GM23338 (cell line): ENCODE data around the gene NLRP1. TPM values are rescaled to one million over a fixed set of nuclear protein-coding genes. Genes with fewer than 3 reads are reported as not detected.

ENCODE experiments used
- ATAC-seq: fragments of 200-7000 bp; cut with Tn5 transposase; 3 replicates; pipeline ENCODE4 v1.9.1; 2020
- DNase-seq: peaks from one replicate; pipeline ENCODE4 v3.0.0-alpha.2; 2015; ENCODE audit warnings: low spot score
- H2AFZ ChIP-seq: fragments of 200-600 bp; sonication (generic); 2 replicates; pipeline ENCODE4 v1.8.0; 2016; ENCODE audit warnings: antibody characterized with exemption, mild to moderate bottlenecking, moderate library complexity
- H3F3A ChIP-seq: fragments of 200-600 bp; sonication (generic); replicated peaks from 2 replicates; pipeline ENCODE4 v1.8.0; 2017; ENCODE audit warnings: antibody characterized with exemption, mixed run types, low read depth
- H3K27ac ChIP-seq: fragments of 200-600 bp; sonication (generic); 2 replicates; pipeline ENCODE4 v1.6.1; 2016; ENCODE audit warnings: low read depth
- H3K27me3 ChIP-seq: fragments of 200-600 bp; sonication (generic); 2 replicates; pipeline ENCODE4 v1.8.0; 2016; ENCODE audit warnings: mild to moderate bottlenecking, mixed run types, moderate library complexity; ENCODE audit not compliant: insufficient read depth
- H3K36me3 ChIP-seq: fragments of 200-600 bp; sonication (generic); 2 replicates; pipeline ENCODE4 v1.8.0; 2016; ENCODE audit warnings: mild to moderate bottlenecking; ENCODE audit not compliant: insufficient read depth
- H3K4me1 ChIP-seq: fragments of 200-600 bp; sonication (generic); 2 replicates; pipeline ENCODE4 v1.8.0; 2016; ENCODE audit warnings: mild to moderate bottlenecking, moderate library complexity; ENCODE audit not compliant: insufficient read depth
- H3K4me2 ChIP-seq: fragments of 200-600 bp; sonication (generic); 2 replicates; pipeline ENCODE4 v1.7.1; 2017; ENCODE audit warnings: mixed run types
- H3K4me3 ChIP-seq: fragments of 200-600 bp; sonication (generic); 2 replicates; pipeline ENCODE4 v1.6.1; 2016; ENCODE audit warnings: mixed run types
- H3K79me2 ChIP-seq: fragments of 200-600 bp; sonication (generic); replicated peaks from 2 replicates; pipeline ENCODE4 v1.8.0; 2017; ENCODE audit warnings: mild to moderate bottlenecking; ENCODE audit not compliant: insufficient read depth
- H3K9me2 ChIP-seq: fragments of 200-600 bp; sonication (generic); 2 replicates; pipeline ENCODE4 v1.8.0; 2017; ENCODE audit not compliant: insufficient read depth
- H4K20me1 ChIP-seq: fragments of 200-600 bp; sonication (generic); replicated peaks from 2 replicates; pipeline ENCODE4 v1.8.0; 2017; ENCODE audit warnings: mild to moderate bottlenecking; ENCODE audit not compliant: insufficient read depth
- H3K27ac Mint-ChIP-seq: 2 replicates; pipeline ENCODE4 v1.8.0; 2020; ENCODE audit warnings: inconsistent platforms, mild to moderate bottlenecking, moderate library complexity, mixed read lengths
- H3K27me3 Mint-ChIP-seq: 3 replicates; pipeline ENCODE4 v1.8.0; 2022; ENCODE audit warnings: low read depth, mild to moderate bottlenecking, moderate library complexity, mixed read lengths, inconsistent platforms; ENCODE audit not compliant: insufficient read depth, poor library complexity
- H3K36me3 Mint-ChIP-seq: 3 replicates; pipeline ENCODE4 v1.8.0; 2021; ENCODE audit warnings: low read depth, mild to moderate bottlenecking, inconsistent platforms, moderate library complexity, mixed read lengths
- H3K4me1 Mint-ChIP-seq: 3 replicates; pipeline ENCODE4 v1.8.0; 2020; ENCODE audit warnings: mild to moderate bottlenecking, inconsistent platforms, mixed read lengths
- H3K4me3 Mint-ChIP-seq: 3 replicates; pipeline ENCODE4 v1.8.0; 2021; ENCODE audit warnings: moderate library complexity, mild to moderate bottlenecking, inconsistent platforms, mixed read lengths
- H3K9me3 Mint-ChIP-seq: 3 replicates; pipeline ENCODE4 v1.8.0; 2020; ENCODE audit warnings: moderate library complexity, mild to moderate bottlenecking, inconsistent platforms, mixed read lengths
- CREB1 ChIP-seq: fragments of 250-450 bp; sonication (Bioruptor Pico); IDR thresholded peaks from 2 replicates; pipeline ENCODE4 v1.5.0; 2020; ENCODE audit warnings: low read depth, mild to moderate bottlenecking, moderate library complexity
- EZH2 ChIP-seq: fragments of 200-600 bp; sonication (generic); IDR thresholded peaks from one replicate; pipeline ENCODE4 v1.8.0; 2017; ENCODE audit warnings: antibody characterized with exemption, mild to moderate bottlenecking, low read depth; ENCODE audit not compliant: unreplicated experiment
- EZH2phosphoT487 ChIP-seq: fragments of 200-600 bp; sonication (generic); IDR thresholded peaks from one replicate; pipeline ENCODE4 v1.8.1; 2018; ENCODE audit warnings: antibody characterized with exemption; ENCODE audit not compliant: unreplicated experiment
- JUNB ChIP-seq: IDR thresholded peaks from one replicate; pipeline ENCODE4 v1.6.1; 2016; ENCODE audit warnings: antibody characterized with exemption; ENCODE audit not compliant: unreplicated experiment
- NANOG ChIP-seq: IDR thresholded peaks from 2 replicates; pipeline ENCODE4 v1.6.1; 2016; ENCODE audit warnings: antibody characterized with exemption, borderline replicate concordance
- POLR2AphosphoS5 ChIP-seq: IDR thresholded peaks from 2 replicates; pipeline ENCODE4 v1.6.1; 2016; ENCODE audit warnings: antibody characterized with exemption, low read depth
- STAT1 ChIP-seq: IDR thresholded peaks from one replicate; pipeline ENCODE4 v1.6.1; 2016; ENCODE audit warnings: antibody characterized with exemption; ENCODE audit not compliant: unreplicated experiment
- ZNF114 ChIP-seq: fragments of 250-450 bp; sonication (Bioruptor Pico); IDR thresholded peaks from 2 replicates; pipeline ENCODE4 v1.5.0; 2020; ENCODE audit warnings: mild to moderate bottlenecking, moderate library complexity
- ZNF331 ChIP-seq: fragments of 250-450 bp; sonication (Bioruptor Pico); IDR thresholded peaks from 2 replicates; pipeline ENCODE4 v1.5.0; 2020; ENCODE audit warnings: low read depth, mild to moderate bottlenecking, moderate library complexity
- polyA plus RNA-seq: library from polyadenylated mRNA; unstranded; fragments of >200 nt; fragmentation: Nextera tagmentation; extraction: Ambion mirVana; gene quantifications from 2 replicates; pipeline ENCODE4 v1.2.1, GENCODE V29; 2016
- total RNA-seq: library from RNA; depleted of rRNA; stranded (reverse); fragments of >200 nt; shearing (Covaris generic); gene quantifications from 2 replicates; pipeline ENCODE4 v1.2.3, GENCODE V29; 2014
- TF ChIP-seq, protein P1 (sequence below): IDR thresholded peaks from 2 replicates; pipeline ENCODE4 v1.6.1; 2016; ENCODE audit warnings: antibody characterized with exemption
- TF ChIP-seq, protein P2 (sequence below), 2 experiments: fragments of 200-600 bp in 1 of 2; sonication (generic) in 1 of 2; conservative IDR thresholded peaks; 2 replicates each; pipeline versions ENCODE4 v1.5.1 to v1.6.1; 2016 to 2017; ENCODE audit warnings: antibody characterized with exemption in 2 of 2, low read depth in 2 of 2, mild to moderate bottlenecking in 2 of 2, moderate library complexity in 1 of 2

The NLRP1 gene
- total and polyA plus RNA-seq, 2 experiments from 2014 or later: 7.6 to 16.2 TPM

DNA sequence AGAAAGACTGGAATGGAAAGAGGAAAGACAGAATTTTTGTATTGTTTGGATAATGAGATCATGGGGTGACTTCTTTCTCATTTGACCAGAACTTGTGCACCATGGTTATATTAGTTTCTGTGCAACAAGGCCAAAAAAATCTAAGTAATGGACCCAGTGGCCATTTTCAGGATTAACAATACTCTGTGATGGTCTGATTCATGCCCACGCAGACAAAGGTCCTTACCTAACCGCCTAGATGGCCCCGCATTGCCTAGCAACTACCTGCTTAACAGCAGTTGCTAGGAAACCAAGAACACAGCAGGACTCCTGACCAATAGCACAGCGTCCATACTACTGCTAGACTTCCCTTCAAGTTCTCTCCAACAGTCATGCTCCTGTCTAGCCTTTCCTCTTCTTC, 75.5 kb downstream of the NLRP1 start (continued):
- TF ChIP-seq EZH2 (no peak), EZH2phosphoT487 (no peak), STAT1 (no peak), CREB1 (CRISPR knock-in tag) (no peak), POLR2AphosphoS5 (no peak), ZNF331 (CRISPR knock-in tag) (no peak), ZNF114 (CRISPR knock-in tag) (no peak)
- TF ChIP-seq, protein P1, sequence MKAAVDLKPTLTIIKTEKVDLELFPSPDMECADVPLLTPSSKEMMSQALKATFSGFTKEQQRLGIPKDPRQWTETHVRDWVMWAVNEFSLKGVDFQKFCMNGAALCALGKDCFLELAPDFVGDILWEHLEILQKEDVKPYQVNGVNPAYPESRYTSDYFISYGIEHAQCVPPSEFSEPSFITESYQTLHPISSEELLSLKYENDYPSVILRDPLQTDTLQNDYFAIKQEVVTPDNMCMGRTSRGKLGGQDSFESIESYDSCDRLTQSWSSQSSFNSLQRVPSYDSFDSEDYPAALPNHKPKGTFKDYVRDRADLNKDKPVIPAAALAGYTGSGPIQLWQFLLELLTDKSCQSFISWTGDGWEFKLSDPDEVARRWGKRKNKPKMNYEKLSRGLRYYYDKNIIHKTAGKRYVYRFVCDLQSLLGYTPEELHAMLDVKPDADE: no peak
- TF ChIP-seq, protein P2, sequence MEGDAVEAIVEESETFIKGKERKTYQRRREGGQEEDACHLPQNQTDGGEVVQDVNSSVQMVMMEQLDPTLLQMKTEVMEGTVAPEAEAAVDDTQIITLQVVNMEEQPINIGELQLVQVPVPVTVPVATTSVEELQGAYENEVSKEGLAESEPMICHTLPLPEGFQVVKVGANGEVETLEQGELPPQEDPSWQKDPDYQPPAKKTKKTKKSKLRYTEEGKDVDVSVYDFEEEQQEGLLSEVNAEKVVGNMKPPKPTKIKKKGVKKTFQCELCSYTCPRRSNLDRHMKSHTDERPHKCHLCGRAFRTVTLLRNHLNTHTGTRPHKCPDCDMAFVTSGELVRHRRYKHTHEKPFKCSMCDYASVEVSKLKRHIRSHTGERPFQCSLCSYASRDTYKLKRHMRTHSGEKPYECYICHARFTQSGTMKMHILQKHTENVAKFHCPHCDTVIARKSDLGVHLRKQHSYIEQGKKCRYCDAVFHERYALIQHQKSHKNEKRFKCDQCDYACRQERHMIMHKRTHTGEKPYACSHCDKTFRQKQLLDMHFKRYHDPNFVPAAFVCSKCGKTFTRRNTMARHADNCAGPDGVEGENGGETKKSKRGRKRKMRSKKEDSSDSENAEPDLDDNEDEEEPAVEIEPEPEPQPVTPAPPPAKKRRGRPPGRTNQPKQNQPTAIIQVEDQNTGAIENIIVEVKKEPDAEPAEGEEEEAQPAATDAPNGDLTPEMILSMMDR (conservative IDR thresholded peaks at IDR 0.05; ENCODE audit: low read depth in 2 of 2): no peak

DNA sequence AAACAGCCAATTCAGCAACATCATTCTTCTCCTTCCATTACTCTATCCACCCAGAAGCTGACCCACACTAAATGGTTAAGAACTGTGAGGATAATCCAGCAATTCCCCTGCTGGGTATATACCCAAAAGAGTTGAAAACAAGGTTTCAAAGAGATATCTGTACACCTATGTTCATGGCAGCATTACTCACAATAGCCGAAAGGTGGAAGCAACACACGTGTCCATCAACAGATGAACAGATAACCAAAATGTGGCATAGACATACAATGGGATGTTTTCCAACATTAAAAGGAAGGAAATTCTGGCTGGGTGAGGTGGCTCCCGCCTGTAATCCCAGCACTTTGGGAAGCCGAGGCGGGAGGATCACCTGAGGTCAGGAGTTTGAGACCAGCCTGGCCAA, 78.0 kb downstream of the NLRP1 start:
- DNase-seq: no peak
- H3K27ac Mint-ChIP-seq: no peak overlapping the region

More for the DNA sequence above, 78.0 kb downstream of the NLRP1 start:
- H3K4me1 Mint-ChIP-seq: peaks cover 6% of the 10 kb centered on the region
- H3K4me3 ChIP-seq: no peak overlapping the region
- H3K27ac ChIP-seq: no peak overlapping the region
- no peaks in the 10 kb centered on the region for H3K36me3 ChIP-seq
- no peak overlapping the region for H3K4me2 ChIP-seq
- peaks cover 7% of the 10 kb centered on the region; the same call in 1 of the 2 replicates for H3K27me3 ChIP-seq
- no peaks in the 10 kb centered on the region for H3K9me3 Mint-ChIP-seq
- no peak for TF ChIP-seq JUNB
- TF ChIP-seq, protein P2 (conservative IDR thresholded peaks at IDR 0.05; ENCODE audit: low read depth in 2 of 2): no peak
- TF ChIP-seq NANOG: no peak
- no peaks in the 10 kb centered on the region for H3K9me2 ChIP-seq
- H3K4me3 Mint-ChIP-seq: no peak overlapping the region
- no peaks in the 10 kb centered on the region for H3F3A ChIP-seq
- ATAC-seq: no peak
- H3K36me3 Mint-ChIP-seq: no peaks in the 10 kb centered on the region; the same call in 2 of the 3 replicates
- peaks cover 3% of the 10 kb centered on the region for H3K4me1 ChIP-seq
- H2AFZ ChIP-seq: no peak overlapping the region
- H4K20me1 ChIP-seq: no peaks in the 10 kb centered on the region
- no peaks in the 10 kb centered on the region for H3K79me2 ChIP-seq
- peaks cover 15% of the 10 kb centered on the region for H3K27me3 Mint-ChIP-seq
